Smooth muscle cell (in vitro differentiated cells): ENCODE results near the gene MAP4K4. TPM values are rescaled to one million over a fixed set of nuclear protein-coding genes. Genes with fewer than 3 reads are reported as not detected.
A peak's percentile ranks its signal among the peaks of the same experiment; 100 is the strongest.

Experiments used
- DNase-seq: peaks from one replicate; lab custom pipeline; 2025; ENCODE audit not compliant: unreplicated experiment; lab: John Stamatoyannopoulos, UW
- H2AFZ ChIP-seq: fragments of 200-600 bp; sonication (generic); 2 replicates; pipeline ENCODE4 v1.6.0; 2016; ENCODE audit warnings: antibody characterized with exemption, low read depth, mild to moderate bottlenecking
- H3F3A ChIP-seq: fragments of 200-600 bp; sonication (generic); 2 replicates; pipeline ENCODE4 v1.6.0; 2017; ENCODE audit warnings: antibody characterized with exemption, low read depth
- H3K27ac ChIP-seq: fragments of 200-600 bp; sonication (generic); 2 replicates; pipeline ENCODE4 v1.5.1; 2016; ENCODE audit warnings: low read depth, mild to moderate bottlenecking
- H3K27me3 ChIP-seq: fragments of 200-600 bp; sonication (generic); 2 replicates; pipeline ENCODE4 v1.6.1; 2016; ENCODE audit warnings: low read depth, mild to moderate bottlenecking
- H3K36me3 ChIP-seq: fragments of 200-600 bp; sonication (generic); 2 replicates; pipeline ENCODE4 v1.5.1; 2016; ENCODE audit warnings: low read depth
- H3K4me1 ChIP-seq: fragments of 200-600 bp; sonication (generic); 2 replicates; pipeline ENCODE4 v1.5.1; 2016; ENCODE audit warnings: low read depth
- H3K4me2 ChIP-seq: fragments of 200-600 bp; sonication (generic); 2 replicates; pipeline ENCODE4 v1.6.0; 2016; ENCODE audit warnings: mild to moderate bottlenecking
- H3K4me3 ChIP-seq: fragments of 200-600 bp; sonication (generic); 2 replicates; pipeline ENCODE4 v1.5.1; 2016; ENCODE audit warnings: mild to moderate bottlenecking
- H3K79me2 ChIP-seq: fragments of 200-600 bp; sonication (generic); 2 replicates; pipeline ENCODE4 v1.6.0; 2016; ENCODE audit warnings: low read depth, mild to moderate bottlenecking
- H3K9ac ChIP-seq: fragments of 200-600 bp; sonication (generic); 2 replicates; pipeline ENCODE4 v1.6.0; 2016; ENCODE audit warnings: low read depth
- H3K9me3 ChIP-seq: fragments of 200-600 bp; sonication (generic); replicated peaks from 2 replicates; pipeline ENCODE4 v1.5.1; 2016; ENCODE audit warnings: low read depth
- H4K20me1 ChIP-seq: fragments of 200-600 bp; sonication (generic); 2 replicates; pipeline ENCODE4 v1.6.0; 2016; ENCODE audit warnings: low read depth
- WGBS: methylation state at CpG from one replicate; pipeline ENCODE4 v1.1.7; 2016; ENCODE audit warnings: low lambda C conversion rate; 5-methylcytosine and 5-hydroxymethylcytosine counted together
- polyA plus RNA-seq: library from polyadenylated mRNA; unstranded; fragments of >200 nt; fragmentation: Nextera tagmentation; extraction: Ambion mirVana; gene quantifications from 2 replicates; pipeline ENCODE4 v1.2.1, GENCODE V29; 2016
- total RNA-seq: library from RNA; depleted of rRNA; stranded (reverse); fragments of >200 nt; gene quantifications from 2 replicates; pipeline ENCODE4 v1.2.3, GENCODE V29; 2014
- TF ChIP-seq, protein P1 (sequence below): fragments of 200-600 bp; sonication (generic); IDR thresholded peaks from 2 replicates; pipeline ENCODE4 v1.5.1; 2017; ENCODE audit warnings: borderline replicate concordance, mild to moderate bottlenecking, antibody characterized with exemption; ENCODE audit not compliant: insufficient read depth, poor library complexity, severe bottlenecking

The MAP4K4 gene
- total and polyA plus RNA-seq, 2 experiments from 2014 or later = 68.9 to 107 TPM

DNA sequence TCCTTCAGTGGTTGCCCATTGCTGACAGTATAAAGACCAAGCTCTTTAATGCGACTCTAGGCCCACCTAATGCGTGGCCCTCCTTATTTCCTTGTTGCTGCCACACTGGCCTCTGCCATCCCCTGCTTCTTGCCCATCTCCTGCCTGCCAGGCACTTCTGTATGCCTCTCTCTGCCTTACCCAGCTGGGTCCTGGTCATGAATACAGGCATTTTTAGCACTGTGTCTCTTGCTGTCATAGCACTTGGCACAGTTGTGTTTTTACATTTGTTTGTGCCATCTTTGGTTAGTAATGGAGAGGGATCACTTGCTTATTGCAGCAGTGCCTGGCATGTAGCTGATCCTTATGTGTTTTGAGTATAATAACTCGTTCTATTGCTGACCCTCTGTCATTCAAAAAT is 38.7 kb downstream of the MAP4K4 start:
- Histone ChIP-seq H3K27me3 (no peaks in the 10 kb centered on the region), H4K20me1 (peaks cover 96% of the 10 kb centered on the region), H3K36me3 (no peaks in the 10 kb centered on the region), H3K9ac (no peak overlapping the region), H3K4me2 (peak overlapping the region; percentile 29), H2AFZ (no peak overlapping the region), H3F3A (peaks cover 8% of the 10 kb centered on the region), H3K9me3 (no peaks in the 10 kb centered on the region), H3K79me2 (peaks cover 95% of the 10 kb centered on the region), H3K4me3 (no peak overlapping the region), H3K27ac (peak overlapping the region; percentile 39), H3K4me1 (peaks cover 9% of the 10 kb centered on the region)
- DNase-seq = no peak
- 98% methylated on average over 3 of the region's 3 CpGs for WGBS
- TF ChIP-seq, protein P1, sequence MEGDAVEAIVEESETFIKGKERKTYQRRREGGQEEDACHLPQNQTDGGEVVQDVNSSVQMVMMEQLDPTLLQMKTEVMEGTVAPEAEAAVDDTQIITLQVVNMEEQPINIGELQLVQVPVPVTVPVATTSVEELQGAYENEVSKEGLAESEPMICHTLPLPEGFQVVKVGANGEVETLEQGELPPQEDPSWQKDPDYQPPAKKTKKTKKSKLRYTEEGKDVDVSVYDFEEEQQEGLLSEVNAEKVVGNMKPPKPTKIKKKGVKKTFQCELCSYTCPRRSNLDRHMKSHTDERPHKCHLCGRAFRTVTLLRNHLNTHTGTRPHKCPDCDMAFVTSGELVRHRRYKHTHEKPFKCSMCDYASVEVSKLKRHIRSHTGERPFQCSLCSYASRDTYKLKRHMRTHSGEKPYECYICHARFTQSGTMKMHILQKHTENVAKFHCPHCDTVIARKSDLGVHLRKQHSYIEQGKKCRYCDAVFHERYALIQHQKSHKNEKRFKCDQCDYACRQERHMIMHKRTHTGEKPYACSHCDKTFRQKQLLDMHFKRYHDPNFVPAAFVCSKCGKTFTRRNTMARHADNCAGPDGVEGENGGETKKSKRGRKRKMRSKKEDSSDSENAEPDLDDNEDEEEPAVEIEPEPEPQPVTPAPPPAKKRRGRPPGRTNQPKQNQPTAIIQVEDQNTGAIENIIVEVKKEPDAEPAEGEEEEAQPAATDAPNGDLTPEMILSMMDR = no peak

DNA sequence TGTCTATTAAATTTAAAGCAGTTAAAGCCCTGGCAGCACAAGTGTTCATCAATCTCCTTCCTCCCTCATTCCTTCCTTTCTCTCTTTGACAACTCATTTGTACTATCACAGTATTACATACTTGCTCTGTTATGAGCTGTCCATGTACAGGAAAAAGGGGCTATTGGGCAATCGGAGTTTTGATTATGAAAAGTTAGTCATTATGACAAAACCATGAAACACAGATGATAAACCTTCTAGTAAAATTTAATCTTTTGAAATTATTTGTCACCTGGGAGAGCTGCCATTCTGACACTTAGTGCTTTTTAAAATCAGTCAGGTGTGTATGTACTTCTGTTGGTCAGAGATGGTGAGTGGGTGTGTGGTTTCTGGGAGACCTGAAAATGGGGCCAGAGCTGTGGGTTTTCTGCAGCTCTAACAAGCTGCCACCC is 39.4 kb downstream of the MAP4K4 start:
- Histone ChIP-seq H3K27me3 (no peaks in the 10 kb centered on the region), H3K4me2 (peak overlapping the region; percentile 29), H3K36me3 (no peaks in the 10 kb centered on the region), H3K27ac (peak overlapping the region; percentile 39), H4K20me1 (peaks cover 96% of the 10 kb centered on the region), H3K79me2 (peaks cover 95% of the 10 kb centered on the region), H3K4me3 (no peak overlapping the region), H3K9me3 (no peaks in the 10 kb centered on the region), H3K4me1 (peaks cover 13% of the 10 kb centered on the region), H3K9ac (no peak overlapping the region), H3F3A (peaks cover 8% of the 10 kb centered on the region), H2AFZ (no peak overlapping the region)
- TF ChIP-seq, protein P1 = no peak
- whole genome bisulfite sequencing = 47% methylated on average over 1 of the region's 1 CpG
- no peak for DNase-seq

DNA sequence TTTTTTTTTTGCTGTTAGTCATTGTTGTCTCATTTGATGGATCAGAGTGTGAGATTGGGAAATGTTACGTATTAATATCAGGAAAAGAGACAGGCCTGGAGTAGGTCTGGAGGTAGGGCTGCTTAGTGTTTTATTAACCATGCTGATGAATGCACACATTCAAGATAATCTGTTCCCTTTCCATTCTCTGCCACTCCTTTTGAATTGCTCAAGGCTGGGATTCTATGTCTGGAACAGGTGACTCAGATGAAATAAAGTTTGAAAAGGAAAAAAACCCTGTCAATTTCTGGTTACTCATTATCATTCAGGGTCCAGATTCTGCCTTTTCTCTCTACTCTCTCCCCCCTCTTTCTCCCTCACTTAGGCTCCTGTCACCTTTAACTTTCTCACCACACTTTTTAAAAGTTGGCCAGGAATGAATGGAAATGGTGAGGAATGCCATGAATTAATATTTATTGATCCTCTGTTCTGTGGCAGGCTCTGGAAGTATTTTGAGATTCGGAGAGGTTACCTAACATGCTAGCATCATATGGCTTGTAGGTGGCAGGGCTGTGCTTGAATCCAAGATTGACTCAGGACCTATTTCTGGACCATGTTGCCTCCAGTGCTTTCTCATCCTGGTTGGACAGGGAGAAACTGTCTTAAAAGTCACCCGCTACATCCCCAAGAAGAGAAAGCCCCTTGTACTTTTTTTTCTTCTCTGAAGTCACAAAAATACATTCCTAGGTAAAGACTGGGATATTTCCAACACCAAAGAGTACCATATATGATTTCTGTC is 40.2 kb downstream of the MAP4K4 start:
- Histone ChIP-seq H3K4me2 (no peak overlapping the region), H3K4me3 (no peak overlapping the region), H3K9me3 (no peaks in the 10 kb centered on the region), H3K27me3 (no peaks in the 10 kb centered on the region), H3F3A (peaks cover 8% of the 10 kb centered on the region), H3K9ac (no peak overlapping the region), H3K79me2 (peaks cover 95% of the 10 kb centered on the region), H3K4me1 (peaks cover 21% of the 10 kb centered on the region), H4K20me1 (peaks cover 96% of the 10 kb centered on the region), H3K36me3 (no peaks in the 10 kb centered on the region), H3K27ac (peak overlapping the region; percentile 18), H2AFZ (no peak overlapping the region)
- DNase-seq = no peak
- TF ChIP-seq, protein P1 = no peak
- WGBS = 91% methylated on average over 3 of the region's 3 CpGs

DNA sequence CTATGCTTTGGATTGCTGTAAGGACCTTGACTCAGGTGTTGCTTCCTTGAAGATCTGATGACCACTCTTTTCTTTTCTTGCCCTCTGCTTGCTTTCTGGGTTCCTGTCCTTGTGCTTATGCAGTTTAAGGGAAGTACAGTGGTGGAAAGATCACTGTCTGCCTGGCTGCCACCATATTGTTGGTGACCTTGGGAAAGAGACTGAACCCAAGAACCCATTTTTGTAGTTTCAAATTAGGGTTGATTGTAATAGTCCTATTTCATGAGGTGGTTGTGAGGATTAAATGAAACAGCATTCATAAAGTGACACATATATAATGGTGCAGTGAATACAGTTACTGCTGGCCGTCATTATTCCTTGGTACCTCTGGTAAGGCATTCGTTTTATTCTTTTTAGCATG is 41.1 kb downstream of the MAP4K4 start:
- no peak overlapping the region for H3K4me2 ChIP-seq
- peaks cover 95% of the 10 kb centered on the region for H3K79me2 ChIP-seq
- H3K4me1 ChIP-seq = peaks cover 28% of the 10 kb centered on the region
- peaks cover 96% of the 10 kb centered on the region for H4K20me1 ChIP-seq
- no peaks in the 10 kb centered on the region for H3K36me3 ChIP-seq
- H3K9ac ChIP-seq = no peak overlapping the region
- H3K27me3 ChIP-seq = no peaks in the 10 kb centered on the region
- no peak overlapping the region for H2AFZ ChIP-seq
- DNase-seq = no peak
- WGBS = 100% methylated on average over 2 of the region's 2 CpGs
- H3K4me3 ChIP-seq = no peak overlapping the region
- no peaks in the 10 kb centered on the region for H3K9me3 ChIP-seq
- peaks cover 8% of the 10 kb centered on the region for H3F3A ChIP-seq
- no peak overlapping the region for H3K27ac ChIP-seq
- TF ChIP-seq, protein P1 = no peak
